Omental fat pad (tissue), 4 donors: ENCODE measurements around the gene ZNF627. TPM values are rescaled to one million over a fixed set of nuclear protein-coding genes. Genes with fewer than 3 reads are reported as not detected.
"Not testable (repeated sequence)": the region's sequence is repeated elsewhere in the genome, so short reads cannot be mapped to it uniquely, and the experiment has no call there.

ENCODE experiments used
- ATAC-seq: fragments of 150-250 bp; one replicate; pipeline ENCODE4 v1.9.1; 2016; ENCODE audit warnings: mild to moderate bottlenecking, moderate library complexity; ENCODE audit not compliant: low FRiP score
- DNase-seq: peaks from one replicate; pipeline ENCODE4 v3.0.0-alpha.2; 2019; ENCODE audit warnings: low spot score
- CTCF ChIP-seq, 3 donors: fragments of 450-650 bp; IDR thresholded peaks; one replicate each; pipeline ENCODE4 v1.5.1; 2016 to 2017; ENCODE audit warnings: antibody characterized with exemption in 3 of 3, mild to moderate bottlenecking in 3 of 3, moderate library complexity in 2 of 3
- total RNA-seq, 4 donors: library from RNA; depleted of rRNA; stranded (reverse); fragments of >200 nt; gene quantifications; one replicate each; pipeline ENCODE4 v1.1.0, GENCODE V29; 2016

Gene ZNF627
- total RNA-seq, 4 donors from 2014 or later = 5.4 to 12.1 (median 6.2) TPM

- DNase-seq (no peak), ATAC-seq (no peak)
- no peak for TF ChIP-seq CTCF (IDR thresholded peaks at IDR 0.05)
Observed at GRCh38 chr19:11566164-11566563, 31.1 kb upstream of the ZNF627 start.

GRCh38 chr19:11570039-11570462 lies 27.2 kb upstream of the ZNF627 start:
- DNase-seq = no peak
- no peak for ATAC-seq
- TF ChIP-seq CTCF (IDR thresholded peaks at IDR 0.05) = no peak

- DNase-seq, ATAC-seq: not testable (repeated sequence)
Observed at GRCh38 chr19:11573354-11573753, 23.9 kb upstream of the ZNF627 start.

GRCh38 chr19:11573763-11574162 lies 23.5 kb upstream of the ZNF627 start:
- DNase-seq = not testable (repeated sequence)

GRCh38 chr19:11574689-11575088 lies 22.6 kb upstream of the ZNF627 start:
- ATAC-seq (no peak), DNase-seq (no peak)
- TF ChIP-seq CTCF (IDR thresholded peaks at IDR 0.05) = no peak

More at GRCh38 chr19:11573763-11574162, 23.5 kb upstream of the ZNF627 start:
- ATAC-seq = not testable (repeated sequence)

- no peak for DNase-seq
- no peak for ATAC-seq
- no peak for TF ChIP-seq CTCF (IDR thresholded peaks at IDR 0.05)
Observed at GRCh38 chr19:11576227-11576626, 21.1 kb upstream of the ZNF627 start.

- DNase-seq = no peak
- TF ChIP-seq CTCF (IDR thresholded peaks at IDR 0.05) = no peak
- ATAC-seq = no peak
Observed at GRCh38 chr19:11577451-11578257, 19.6 kb upstream of the ZNF627 start, which contains the start of gene ACP5. Gene ACP5, minus strand, starts transcription at chr19:11577645. Its CDS starts 328 bp downstream, at chr19:11577317.
